ENCODE results near the gene ST6GAL2.

- TF ChIP-seq POLR2A (IDR thresholded peaks at IDR 0.05; ENCODE audit: control extremely low read depth in 1 of 2, low read depth in 2 of 2, low read length in 2 of 2) (no peak), SRF (IDR thresholded peaks at IDR 0.05; ENCODE audit: low read depth, low read length) (no peak), EZH2 (IDR thresholded peaks at IDR 0.05; ENCODE audit: low read depth, low read length, severe bottlenecking) (no peak), POLR2AphosphoS5 (IDR thresholded peaks at IDR 0.05; ENCODE audit: low read depth, low read length) (no peak), TAF7 (optimal IDR thresholded peaks at IDR 0.05; ENCODE audit: borderline replicate concordance, low read depth, low read length) (no peak), BRCA1 (IDR thresholded peaks at IDR 0.05; ENCODE audit: low read depth, low read length) (no peak), BACH1 (IDR thresholded peaks at IDR 0.05; ENCODE audit: low read length) (no peak), MAX (IDR thresholded peaks at IDR 0.05) (no peak), KDM1A (IDR thresholded peaks at IDR 0.05; ENCODE audit: borderline replicate concordance, low read length) (no peak), SP4 (IDR thresholded peaks at IDR 0.05; ENCODE audit: low read length) (no peak)
- TF ChIP-seq, protein P1, sequence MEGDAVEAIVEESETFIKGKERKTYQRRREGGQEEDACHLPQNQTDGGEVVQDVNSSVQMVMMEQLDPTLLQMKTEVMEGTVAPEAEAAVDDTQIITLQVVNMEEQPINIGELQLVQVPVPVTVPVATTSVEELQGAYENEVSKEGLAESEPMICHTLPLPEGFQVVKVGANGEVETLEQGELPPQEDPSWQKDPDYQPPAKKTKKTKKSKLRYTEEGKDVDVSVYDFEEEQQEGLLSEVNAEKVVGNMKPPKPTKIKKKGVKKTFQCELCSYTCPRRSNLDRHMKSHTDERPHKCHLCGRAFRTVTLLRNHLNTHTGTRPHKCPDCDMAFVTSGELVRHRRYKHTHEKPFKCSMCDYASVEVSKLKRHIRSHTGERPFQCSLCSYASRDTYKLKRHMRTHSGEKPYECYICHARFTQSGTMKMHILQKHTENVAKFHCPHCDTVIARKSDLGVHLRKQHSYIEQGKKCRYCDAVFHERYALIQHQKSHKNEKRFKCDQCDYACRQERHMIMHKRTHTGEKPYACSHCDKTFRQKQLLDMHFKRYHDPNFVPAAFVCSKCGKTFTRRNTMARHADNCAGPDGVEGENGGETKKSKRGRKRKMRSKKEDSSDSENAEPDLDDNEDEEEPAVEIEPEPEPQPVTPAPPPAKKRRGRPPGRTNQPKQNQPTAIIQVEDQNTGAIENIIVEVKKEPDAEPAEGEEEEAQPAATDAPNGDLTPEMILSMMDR (IDR thresholded peaks at IDR 0.05; ENCODE audit: control extremely low read depth in 1 of 3, insufficient read depth in 1 of 3, low read depth in 1 of 3, low read length in 3 of 3): no peak
Measured at GRCh38 chr2:106885329-106885728, 638 bp downstream of the ST6GAL2 start.

Measured in H1 (cell line).